Stimulated activated naive CD4-positive, alpha-beta T cell treated with Interleukin-2 at 50 U/mL for 16 hours (primary cell): Measurements from ENCODE around the gene ZNF598.

Experiments used
- DNase-seq: peaks from one replicate; lab custom pipeline; 2025; lab: John Stamatoyannopoulos, UW

The ZNF598 gene

GRCh38 chr16:2006317-2006716, 3.3 kb downstream of the ZNF598 start:
- no peak for DNase-seq

DNA sequence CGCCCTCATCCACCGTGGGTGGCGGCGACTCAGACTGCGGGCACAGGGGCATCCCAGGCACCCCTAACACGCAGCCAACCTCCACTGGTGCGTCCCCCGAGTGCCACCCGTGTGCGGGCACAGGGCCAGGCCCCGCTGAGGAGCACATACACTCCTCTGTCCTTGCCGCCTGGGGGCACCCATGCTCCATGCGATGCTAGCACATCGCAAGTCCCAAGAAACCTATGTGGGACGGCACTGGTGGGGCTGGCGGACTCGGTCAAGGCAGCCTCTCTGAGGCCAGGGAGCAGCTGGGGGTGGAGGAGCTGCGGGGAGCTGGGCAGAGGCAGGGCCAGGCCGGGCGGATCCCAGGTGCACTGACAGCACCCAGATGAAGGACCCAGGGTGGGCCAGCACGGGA, 4.0 kb downstream of the ZNF598 start:
- no peak for DNase-seq

DNA sequence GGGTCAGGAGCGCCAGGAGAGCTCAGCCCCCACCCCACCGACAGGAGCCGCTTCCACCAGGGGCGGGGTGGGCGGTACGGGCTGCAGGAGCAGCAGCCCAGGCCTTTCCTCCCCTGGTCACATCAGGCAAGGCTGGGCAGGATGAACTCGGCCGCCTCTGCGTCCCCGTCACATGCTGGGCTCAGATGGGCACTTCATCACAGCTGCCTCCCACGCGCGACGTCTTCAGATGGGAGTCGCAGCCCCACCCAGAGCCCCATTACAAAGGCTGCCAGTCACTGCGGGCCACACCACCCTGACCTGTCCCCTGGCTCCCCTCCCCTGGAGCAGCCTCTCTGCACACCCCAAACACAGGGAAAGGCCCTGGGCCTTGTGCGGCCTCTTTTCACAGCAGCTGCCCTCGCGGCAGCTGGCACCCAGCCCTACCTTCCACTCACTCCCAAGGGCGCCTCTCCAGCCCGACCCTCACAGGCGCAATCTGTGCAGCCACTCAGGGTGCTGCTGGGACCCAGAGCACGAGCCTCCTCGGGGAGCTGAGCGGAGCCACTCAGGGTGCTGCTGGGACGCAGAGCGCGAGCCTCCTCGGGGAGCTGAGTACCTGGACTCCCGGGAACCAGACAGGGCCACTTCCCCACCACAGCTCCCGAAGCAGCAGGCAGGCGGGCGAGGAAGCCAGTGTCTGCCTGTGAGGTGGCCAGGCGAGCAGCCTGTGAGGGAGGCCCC, 4.7 kb downstream of the ZNF598 start:
- no peak for DNase-seq

GRCh38 chr16:2003827-2004641, 5.6 kb downstream of the ZNF598 start:
- DNase-seq = peak; percentile 82

DNA sequence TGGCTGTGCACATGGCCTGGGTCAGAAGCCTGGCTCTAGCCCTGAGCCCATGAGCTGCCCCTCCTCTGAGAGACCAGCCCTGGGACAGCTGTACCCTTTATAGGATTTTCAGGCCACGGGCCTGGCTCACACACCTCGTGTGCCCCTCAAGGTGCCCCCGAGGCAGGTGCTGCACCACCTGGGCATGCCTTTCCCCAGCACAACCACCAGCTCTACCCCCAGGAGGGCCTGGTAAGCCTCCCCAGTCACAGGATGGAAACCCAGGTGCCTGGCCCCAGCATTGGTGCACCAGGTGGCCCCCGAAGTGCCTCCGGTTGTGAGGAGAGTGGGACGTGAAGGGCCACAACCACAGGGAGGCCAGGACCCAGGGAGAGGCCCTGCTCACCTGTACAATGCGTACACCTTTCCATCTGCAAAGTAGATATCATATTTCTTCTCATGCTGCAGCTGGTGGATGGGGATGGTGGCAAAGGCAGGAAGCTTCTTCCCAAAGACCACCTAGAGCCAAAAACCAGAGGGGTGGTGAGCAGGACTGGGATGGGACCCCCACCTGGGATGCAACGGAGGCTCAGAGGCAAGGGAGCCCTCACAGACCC, 6.3 kb downstream of the ZNF598 start:
- no peak for DNase-seq

DNA sequence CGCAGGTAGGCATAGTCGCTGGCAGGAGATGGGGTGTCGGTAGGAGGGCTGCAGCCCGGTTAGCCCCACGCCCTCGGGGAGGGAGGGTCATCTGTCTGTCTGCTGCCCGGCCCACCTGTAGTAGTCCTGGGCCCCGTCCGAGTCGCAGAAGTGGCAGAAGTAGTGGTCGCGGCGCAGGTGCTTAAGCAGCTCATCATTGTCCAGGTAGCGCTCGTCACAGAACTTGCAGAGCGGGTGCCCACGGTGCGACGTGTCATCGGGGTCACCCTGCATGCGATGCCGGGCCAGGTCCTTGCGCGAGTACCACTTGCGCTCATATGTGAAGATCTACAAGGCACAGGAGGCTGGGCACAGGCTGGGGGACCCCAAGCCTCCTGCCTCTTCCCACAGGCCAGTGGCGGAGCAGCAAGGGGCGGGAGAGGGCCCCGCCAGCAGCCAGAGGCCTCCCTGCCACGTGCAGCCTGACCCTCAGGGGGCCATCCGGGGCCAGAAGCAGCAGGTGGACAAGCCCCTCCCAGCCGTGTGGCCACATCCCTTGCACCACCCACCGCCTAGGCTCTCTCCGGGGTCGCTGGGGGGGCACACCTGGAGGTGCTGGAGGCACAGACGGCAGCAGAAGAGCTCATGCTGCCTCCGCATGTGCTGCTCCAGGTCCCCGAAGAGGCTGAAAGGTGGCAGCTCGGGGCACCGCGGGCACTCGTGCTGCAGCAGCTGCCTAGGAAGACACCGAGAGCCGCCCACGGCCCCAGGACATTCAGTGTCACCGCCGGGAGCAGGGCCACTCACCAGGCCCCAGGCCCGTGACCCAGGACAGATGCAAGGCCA, 7.0 kb downstream of the ZNF598 start:
- no peak for DNase-seq

DNA sequence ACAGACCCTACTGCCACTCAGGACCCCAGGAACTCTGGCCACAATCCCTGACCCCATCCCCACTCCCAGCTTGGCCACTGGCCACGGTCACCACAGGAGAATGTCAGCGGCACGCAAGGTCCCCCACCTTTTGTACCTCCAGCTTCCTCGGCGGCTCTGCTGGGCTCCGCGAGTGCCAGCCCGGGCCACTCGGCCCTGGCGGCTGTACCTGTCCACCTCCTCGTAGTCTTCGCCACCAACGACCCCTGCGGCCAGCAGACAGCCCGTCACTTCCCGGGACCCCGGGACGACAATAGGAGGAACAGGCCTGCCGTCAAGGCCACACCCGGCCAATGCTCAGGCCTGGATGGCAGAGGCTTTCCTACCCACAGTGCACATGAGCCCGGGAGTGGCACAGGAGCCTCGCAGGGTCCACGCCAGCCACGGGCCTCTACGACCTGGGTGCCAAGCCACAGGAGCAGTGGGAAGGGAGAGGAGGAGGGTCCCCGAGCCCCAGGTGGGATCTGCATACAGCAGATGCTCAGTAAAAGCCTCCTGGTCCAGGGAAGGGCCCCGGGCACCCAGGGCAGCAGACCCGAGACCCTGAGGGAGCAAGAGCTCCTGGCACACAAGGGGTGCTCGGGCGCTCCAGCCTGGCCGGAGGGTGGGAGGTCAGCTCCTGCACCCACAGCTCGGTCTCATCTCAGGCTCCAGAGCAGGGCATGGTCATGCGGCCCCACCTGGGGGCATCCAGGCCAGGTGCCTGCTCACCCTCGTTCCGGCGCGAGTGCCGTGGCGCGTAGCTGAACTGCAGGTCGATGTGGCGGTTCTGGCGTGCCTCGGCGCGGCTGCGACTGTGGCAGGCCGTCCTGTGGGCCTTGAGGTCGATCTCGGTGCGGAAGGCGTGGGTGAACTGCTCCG, 7.9 kb downstream of the ZNF598 start:
- DNase-seq = no peak

DNA sequence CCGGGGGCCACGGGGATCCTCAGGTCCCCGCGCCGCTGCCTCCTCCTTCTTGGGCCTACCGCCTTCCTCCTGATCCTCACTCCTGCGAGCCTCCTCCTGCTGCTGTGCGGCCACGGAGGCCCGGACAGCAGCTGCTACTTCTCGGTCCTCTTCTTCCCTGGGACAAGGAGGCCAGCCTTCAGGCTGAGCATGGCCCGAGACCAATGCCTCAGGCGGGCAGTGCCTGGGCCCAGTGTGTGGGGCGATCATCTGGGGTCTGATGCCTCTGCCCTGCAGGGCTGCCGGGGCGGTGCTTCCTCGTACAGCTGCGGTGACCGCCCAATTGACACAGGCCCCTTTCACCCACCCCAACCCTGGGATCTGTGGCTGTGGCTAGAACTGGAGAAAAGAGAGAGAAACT, 8.6 kb downstream of the ZNF598 start:
- no peak for DNase-seq

DNA sequence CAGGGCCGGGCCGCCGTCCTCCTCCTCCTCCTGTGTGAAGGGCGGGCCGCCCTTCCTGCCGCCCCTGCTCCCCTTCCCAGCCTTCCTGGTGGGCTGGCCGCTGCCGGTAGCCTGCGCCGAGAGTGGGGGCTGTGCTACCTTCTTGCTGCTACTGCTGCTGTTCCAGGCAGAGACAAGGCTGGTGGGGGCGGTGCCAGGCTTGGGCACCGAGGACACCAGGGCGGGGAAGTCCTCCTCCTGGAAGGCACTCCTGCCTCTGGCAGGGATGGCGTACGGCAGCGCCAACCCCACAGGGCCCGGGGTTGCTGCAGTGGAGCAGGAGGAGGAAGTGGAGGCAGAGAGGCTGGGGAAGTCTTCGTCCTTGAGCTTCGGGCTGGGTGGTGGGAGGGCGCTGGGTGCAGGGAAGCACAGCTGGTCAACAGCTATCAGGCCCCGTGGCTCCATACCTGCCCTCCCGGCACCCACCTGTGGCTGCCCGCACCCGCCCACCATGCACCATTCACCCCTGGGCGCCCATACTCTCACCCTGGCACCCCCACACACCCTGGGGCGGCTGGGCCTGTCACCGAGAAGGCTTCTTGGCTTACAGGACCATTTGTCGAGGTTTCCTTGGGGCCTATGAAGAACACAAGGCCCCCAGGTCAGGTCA, 9.6 kb downstream of the ZNF598 start:
- no peak for DNase-seq

DNA sequence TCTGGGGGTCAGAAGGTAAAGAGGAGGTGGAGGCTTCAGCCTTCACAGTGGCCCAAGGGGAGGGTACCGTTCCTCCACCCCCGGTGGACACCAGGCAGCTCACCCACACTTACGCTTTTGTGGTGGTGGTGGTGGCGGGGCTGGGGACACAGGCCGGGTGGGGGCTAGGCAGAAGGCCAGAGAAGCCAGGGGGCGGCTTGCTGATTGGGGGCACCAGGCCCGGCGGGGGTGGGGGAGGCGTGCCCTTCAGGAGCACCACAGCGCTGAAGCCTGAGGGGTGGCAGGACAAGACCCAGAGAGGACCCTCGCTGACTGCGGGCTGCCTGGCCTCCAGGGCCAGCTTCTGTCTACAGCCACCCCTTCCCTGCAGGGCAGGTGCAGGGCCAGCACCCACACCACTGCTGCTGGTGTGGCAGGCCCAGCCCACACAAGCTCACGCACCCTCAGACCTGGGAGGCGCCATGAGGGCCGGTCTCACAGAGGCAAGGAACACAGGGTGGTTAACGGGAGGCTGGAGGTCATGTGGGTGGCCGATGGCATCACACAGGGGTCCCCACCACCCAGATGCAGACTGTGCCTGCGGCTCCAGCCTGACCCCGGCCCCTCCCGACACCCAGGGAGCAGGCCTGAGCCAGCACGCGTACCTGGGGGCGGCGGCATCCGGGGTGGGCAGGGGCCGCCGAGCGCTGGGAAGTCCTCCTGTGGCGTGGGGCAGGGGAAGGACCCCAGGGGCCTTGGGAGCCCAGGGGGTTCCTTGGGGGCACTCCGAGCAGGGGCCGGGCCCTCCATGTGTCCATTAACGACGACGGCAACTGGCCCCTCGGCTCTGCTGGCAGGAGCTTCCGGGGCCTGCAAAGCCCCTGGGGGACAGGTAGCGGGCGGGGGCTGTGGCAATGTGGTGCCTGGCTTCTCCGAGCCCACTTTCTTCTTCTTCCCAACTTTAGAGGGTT, 10.5 kb downstream of the ZNF598 start:
- DNase-seq = no peak

DNA sequence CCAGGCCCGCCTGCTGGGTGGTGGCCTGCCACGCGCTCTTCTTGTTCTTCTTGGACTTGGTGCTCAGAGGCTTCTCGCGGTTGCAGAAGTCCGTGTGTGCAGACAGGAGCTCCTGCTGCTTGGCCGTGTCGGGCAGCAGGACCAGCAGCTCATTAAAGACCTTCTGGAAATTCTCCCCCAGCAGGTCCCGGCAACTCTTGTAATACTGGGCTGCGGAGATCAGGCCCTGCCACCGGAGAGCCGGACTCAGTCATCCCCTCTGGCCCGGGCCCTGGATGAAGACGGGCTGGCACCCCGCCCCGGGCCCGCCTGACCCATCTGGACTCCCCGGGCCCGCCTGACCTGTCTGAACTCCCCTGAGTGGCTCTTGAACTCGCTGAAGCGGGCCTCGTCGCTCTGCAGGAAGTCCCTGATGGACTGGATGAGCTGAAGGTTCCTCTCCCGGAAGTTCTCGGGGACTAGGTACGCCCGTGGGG, 11.2 kb downstream of the ZNF598 start:
- no peak for DNase-seq

DNA sequence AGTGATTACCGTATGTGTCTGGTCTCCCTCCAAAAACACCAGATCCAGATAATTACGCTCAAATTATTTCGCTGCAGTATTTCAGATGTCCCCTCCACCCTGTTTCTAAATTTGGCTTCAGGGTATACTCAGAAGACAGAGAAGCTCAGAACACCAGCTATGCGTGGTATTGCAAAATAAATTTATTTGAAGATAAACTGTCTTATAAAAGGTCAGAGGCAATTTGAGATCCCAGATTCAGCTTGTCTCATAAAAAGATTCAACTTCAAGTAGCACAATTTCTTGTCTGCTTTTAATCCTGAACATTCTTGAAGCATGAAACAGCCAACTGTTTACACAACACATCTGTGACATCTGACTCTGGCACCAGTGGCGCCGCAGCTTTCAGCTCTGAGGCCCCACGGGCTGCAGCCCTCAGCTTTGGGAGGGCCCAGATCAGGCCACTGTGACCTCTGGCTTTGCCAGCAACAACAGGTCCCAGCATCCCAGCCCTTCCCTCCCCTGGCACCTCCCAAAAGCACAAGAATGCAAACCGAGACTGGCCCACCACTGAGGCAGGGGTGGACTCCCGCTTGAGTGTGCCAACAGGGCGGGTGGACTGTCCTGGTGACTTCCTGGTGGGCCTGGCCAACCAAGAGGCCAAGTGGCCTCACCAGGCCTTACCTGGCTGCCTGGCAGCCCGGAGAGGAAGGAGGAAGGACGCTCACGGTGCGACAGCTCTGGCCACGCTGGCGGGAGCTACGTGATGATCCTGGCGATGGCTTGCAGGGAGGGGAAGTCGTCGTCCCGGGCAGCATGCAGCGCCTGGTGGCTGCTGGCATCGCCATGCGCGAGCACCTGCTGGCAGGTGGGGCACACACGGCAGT, 11.9 kb downstream of the ZNF598 start:
- no peak for DNase-seq

DNA sequence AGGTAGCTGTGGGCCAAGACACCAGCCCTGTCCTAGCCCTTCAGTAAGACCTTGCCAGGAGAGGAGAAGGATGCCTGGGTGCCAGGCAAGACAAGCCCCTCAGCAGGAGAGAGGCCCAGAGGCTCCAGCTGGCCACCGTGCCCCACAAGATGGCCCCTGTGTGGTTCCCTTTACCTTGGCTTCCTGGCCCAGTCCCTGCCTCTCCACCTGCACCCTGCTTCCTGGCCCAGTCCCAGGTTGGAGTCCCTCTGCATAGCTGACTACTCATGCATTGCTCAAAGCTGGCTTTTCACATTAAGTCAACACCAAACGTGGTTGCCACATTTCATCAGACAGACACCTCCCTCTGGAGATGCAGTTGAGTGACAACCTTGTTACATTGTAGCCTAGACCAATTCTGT, 15.9 kb downstream of the ZNF598 start:
- DNase-seq = no peak

DNA sequence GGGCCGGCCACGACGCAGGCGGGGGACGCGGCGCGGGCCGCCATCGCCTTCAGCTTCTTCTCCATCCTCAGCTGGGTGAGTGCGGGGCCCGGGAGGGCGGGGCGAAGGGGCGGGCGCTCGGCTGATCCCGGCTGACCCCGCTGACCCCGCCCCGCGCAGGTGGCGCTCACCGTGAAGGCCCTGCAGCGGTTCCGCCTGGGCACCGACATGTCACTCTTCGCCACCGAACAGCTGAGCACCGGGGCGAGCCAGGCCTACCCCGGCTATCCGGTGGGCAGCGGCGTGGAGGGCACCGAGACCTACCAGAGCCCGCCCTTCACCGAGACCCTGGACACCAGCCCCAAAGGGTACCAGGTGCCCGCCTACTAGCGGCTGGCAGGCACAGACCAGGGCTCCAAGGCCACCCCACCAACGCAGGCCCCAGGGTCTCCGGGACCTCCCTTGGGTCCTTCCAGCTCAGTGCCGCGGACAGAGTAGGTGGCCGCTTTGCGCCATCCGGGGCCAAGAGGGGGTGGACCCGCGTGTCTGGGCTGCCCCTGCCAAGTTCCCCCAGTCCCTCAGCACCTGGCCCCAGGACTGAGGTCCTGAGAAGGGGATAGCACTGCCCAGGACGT, 16.8 kb downstream of the ZNF598 start:
- DNase-seq = no peak

DNA sequence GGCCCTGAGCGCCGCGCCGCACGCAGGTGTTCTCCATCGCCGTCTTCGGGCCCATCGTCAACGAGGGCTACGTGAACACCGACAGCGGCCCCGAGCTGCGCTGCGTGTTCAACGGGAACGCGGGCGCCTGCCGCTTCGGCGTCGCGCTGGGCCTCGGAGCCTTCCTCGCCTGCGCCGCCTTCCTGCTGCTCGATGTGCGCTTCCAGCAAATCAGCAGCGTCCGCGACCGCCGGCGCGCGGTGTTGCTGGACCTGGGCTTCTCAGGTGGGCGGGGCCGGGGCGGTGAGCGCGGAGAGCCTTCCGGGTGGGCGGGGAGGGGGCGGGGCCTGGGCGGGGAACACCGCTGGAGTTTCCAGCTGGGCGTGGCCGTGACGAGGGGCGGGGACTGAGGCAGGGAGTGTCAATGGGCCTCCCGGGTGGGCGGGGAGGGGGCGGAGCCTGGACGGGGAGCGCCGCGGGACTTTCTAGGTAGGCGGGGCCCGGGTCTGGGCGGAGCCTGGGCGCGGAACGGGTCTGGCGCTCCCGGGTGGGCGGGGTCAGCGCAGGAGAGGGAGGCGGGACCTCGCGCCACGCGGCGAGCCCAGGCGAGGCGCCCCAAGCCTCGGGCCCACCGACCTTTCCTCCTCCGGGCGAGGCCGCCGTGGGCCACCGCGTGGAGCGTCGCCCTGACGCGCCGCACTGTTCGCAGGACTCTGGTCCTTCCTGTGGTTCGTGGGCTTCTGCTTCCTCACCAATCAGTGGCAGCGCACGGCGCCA, 17.5 kb downstream of the ZNF598 start:
- peak; percentile 97 for DNase-seq

DNA sequence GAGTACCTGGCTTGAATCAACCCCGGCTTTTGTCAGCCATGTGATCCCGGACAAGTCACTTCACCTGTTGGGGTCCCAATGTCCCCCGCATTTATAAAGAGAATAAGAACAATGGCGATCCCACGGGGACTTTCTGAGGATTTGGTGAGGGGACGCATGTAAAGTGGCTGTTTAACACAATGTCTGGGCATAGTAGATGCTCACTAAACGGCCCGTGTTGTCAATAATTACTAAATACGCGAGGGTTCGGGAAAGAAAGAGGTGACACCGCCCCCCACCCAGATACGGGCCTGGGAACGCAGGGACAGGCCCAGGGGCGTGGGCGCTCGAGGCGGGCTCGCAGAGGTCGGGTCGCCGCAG, 18.1 kb downstream of the ZNF598 start:
- DNase-seq = no peak

DNA sequence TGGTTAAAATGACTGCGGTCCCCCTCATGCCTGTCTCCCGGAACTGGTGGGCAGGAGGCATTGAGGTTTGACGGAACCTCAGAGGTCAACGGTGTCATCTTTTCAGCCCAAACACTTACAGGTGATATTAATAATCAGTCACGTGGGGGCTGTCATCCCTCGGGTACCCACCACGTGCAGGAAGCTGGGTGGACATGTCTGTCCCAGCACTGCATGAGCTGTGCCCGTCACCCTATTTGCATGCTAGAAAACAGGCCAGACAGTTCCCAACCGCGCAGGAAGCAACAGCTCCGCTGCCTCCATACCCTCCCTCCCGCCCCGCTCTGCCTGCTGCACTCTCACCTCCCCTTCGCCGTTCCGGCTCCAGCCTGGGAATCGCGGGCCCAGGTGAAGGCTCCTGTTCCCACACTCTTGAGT, 18.5 kb downstream of the ZNF598 start:
- DNase-seq = peak; percentile 33
